Subcutaneous abdominal adipose tissue (tissue), 5 donors: ENCODE data around the gene CEP70.

Source experiments
- H3K27ac ChIP-seq: one replicate; pipeline ENCODE4 v1.7.0; 2013; ENCODE audit warnings: low read depth, mild to moderate bottlenecking, inconsistent platforms, low read length, moderate library complexity
- H3K27me3 ChIP-seq, 5 donors: one replicate each; pipeline ENCODE4 v1.7.0; 2013; ENCODE audit warnings: low read length in 5 of 5, inconsistent platforms in 1 of 5; ENCODE audit not compliant: control insufficient read depth in 5 of 5, insufficient read depth in 4 of 5
- H3K36me3 ChIP-seq, 5 donors: one replicate each; pipeline ENCODE4 v1.7.0; 2013; ENCODE audit warnings: low read length in 5 of 5; ENCODE audit not compliant: control insufficient read depth in 5 of 5, insufficient read depth in 5 of 5
- H3K4me1 ChIP-seq, 5 donors: one replicate each; pipeline ENCODE4 v1.7.0; 2013; ENCODE audit warnings: low read length in 5 of 5, mild to moderate bottlenecking in 3 of 5, moderate library complexity in 1 of 5; ENCODE audit not compliant: control insufficient read depth in 5 of 5, insufficient read depth in 5 of 5
- H3K4me3 ChIP-seq, 5 donors: one replicate each; pipeline ENCODE4 v1.7.0; 2013; ENCODE audit warnings: low read length in 5 of 5, low read depth in 1 of 5
- H3K9ac ChIP-seq, 5 donors: one replicate each; pipeline ENCODE4 v1.7.0; 2013; ENCODE audit warnings: low read length in 5 of 5, mild to moderate bottlenecking in 4 of 5, moderate library complexity in 3 of 5
- H3K9me3 ChIP-seq, 5 donors: one replicate each; pipeline ENCODE4 v1.7.0; 2013; ENCODE audit warnings: low read length in 5 of 5; ENCODE audit not compliant: control insufficient read depth in 5 of 5
- donor health status: healthy.
- donor health status: healthy.
- donor health status: healthy.
- donor health status: healthy.
- donor health status: healthy.

The CEP70 gene

DNA sequence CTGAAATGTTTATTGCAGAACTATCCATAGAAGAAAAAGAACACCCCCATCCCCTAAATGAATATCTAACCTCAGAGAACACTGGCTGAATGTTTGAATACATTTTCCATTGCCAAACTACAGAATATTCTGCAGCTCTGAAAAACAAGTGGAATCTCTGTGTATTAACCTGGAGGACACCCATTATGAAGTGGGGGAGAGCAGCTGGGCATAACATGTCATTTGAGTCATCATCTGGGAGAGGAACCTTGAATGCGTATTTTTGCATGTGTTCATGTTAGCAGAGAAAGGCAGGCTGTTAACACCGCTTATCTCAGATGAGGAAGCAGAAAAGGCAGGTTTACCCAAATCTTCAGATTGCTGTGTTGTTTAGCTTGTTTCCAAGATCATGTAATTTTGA, 128.1 kb downstream of the CEP70 start:
- Histone ChIP-seq H3K4me1 (peaks cover 0 to 7% (median 0%) of the 10 kb centered on the region in 5 donors), H3K9ac (no peak overlapping the region), H3K27ac (no peak overlapping the region), H3K4me3 (no peak overlapping the region), H3K27me3 (peaks cover 0 to 10% (median 4%) of the 10 kb centered on the region in 5 donors), H3K36me3 (no peaks in the 10 kb centered on the region), H3K9me3 (no peaks in the 10 kb centered on the region)

DNA sequence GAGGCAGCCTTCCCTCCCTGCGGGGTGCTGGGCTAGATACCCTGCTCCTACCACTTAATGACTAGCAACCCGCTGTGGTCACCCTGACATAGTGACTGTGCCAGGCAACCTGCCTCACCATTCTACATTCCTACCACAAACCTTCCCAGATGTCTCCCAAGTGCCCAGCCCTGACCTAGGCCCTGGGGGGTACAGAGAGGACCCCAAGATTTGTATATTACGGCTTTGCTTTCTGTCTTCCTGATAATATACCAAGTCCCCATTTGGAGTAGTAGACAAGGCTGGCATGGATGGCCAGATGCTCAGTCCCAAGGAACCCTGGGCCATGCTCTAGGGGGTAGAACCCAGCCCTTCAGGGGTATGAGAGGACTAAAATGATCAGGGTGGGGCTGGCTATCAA, 128.6 kb downstream of the CEP70 start:
- Histone ChIP-seq H3K36me3 (no peaks in the 10 kb centered on the region), H3K4me3 (no peak overlapping the region), H3K27ac (no peak overlapping the region), H3K9me3 (no peaks in the 10 kb centered on the region), H3K4me1 (peaks cover 0 to 7% (median 0%) of the 10 kb centered on the region in 5 donors), H3K27me3 (peaks cover 0 to 10% (median 4%) of the 10 kb centered on the region in 5 donors), H3K9ac (no peak overlapping the region)

DNA sequence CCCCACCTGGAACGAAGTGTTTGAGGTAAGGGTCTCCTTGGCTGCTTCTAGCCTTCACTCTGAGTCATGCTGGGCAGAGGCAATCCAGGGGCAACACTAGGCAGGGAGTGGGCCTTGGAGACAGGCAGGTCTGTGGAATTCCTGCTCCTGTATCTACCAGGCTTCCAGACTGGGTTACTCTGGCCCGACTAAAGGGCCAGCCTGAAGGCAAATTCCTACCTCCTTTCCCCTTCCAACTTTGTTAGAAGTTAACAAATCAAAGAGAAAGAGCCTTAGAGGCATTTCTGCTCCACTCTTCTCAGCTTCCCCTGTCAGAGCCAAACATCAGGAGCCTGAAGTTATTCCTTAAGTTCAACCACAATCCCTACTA, 129.6 kb downstream of the CEP70 start:
- H3K36me3 ChIP-seq = no peaks in the 10 kb centered on the region
- H3K27ac ChIP-seq = no peak overlapping the region
- H3K27me3 ChIP-seq = peaks cover 0 to 10% (median 5%) of the 10 kb centered on the region in 5 donors
- H3K9ac ChIP-seq = no peak overlapping the region
- no peak overlapping the region for H3K4me3 ChIP-seq
- no peaks in the 10 kb centered on the region for H3K9me3 ChIP-seq
- H3K4me1 ChIP-seq = peaks cover 0 to 7% (median 0%) of the 10 kb centered on the region in 5 donors

DNA sequence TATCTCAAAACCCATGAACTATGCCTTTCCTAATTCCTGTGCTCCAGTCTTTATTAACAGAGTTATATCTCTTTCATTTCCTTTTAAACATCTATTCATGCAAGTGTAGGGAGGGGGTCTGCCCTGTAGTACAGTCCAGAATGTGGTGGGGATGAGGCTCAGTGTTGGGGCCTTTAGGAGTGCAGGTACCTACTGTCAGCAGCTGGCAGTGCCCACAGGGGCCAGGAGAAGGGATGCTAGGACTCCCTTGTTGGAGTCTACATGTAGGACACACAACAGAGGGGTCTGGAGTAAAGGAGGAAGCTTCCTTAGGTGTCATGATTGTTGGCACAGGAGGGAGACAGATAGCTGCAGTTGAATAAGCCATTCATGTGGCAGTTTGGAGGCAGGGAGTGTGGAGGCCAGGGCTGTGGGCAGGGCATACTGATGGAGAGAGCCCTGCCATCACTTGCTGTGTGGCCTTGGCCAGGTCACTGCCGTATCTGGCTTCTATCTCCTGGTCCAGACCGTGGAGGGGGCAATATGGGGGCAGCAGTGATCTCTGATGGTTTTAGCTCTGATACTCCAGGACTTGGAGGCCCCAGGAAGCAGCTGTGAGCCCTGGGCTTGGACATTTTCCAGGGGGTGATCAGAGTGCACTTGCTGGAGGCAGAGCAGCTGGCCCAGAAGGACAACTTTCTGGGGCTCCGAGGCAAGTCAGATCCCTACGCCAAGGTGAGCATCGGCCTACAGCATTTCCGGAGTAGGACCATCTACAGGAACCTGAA, 130.2 kb downstream of the CEP70 start:
- no peaks in the 10 kb centered on the region for H3K9me3 ChIP-seq
- peaks cover 0 to 3% (median 0%) of the 10 kb centered on the region in 5 donors for H3K4me1 ChIP-seq
- H3K4me3 ChIP-seq = no peak overlapping the region
- H3K36me3 ChIP-seq = no peaks in the 10 kb centered on the region
- peaks cover 0 to 10% (median 5%) of the 10 kb centered on the region in 5 donors for H3K27me3 ChIP-seq
- no peak overlapping the region for H3K27ac ChIP-seq
- H3K9ac ChIP-seq = no peak overlapping the region

GRCh38 chr3:138461896-138462295, 132.2 kb downstream of the CEP70 start:
- Histone ChIP-seq H3K4me1 (no peaks in the 10 kb centered on the region), H3K27ac (no peak overlapping the region), H3K9ac (no peak overlapping the region), H3K36me3 (no peaks in the 10 kb centered on the region), H3K4me3 (no peak overlapping the region), H3K27me3 (peaks cover 0 to 9% (median 3%) of the 10 kb centered on the region in 5 donors), H3K9me3 (no peaks in the 10 kb centered on the region)

DNA sequence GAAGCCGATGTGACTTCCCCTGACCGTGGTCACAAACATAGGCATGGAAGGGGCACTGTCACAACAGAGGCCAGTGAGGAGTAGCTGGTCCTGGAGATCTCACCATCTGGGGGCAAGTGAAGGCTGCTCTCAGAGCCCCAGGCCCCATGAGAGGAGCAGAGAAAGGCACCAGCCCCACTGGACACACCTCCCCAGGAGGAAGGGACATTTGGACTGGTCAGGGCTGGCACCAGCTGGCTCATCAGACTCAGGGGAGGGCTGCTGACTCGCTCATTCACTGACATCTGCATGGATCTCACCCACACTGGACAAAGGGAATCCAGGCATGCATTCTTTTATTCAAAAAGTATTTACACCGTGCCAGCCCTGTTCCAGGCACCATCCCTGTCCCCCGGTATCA, 132.8 kb downstream of the CEP70 start:
- Histone ChIP-seq H3K4me3 (no peak overlapping the region), H3K36me3 (no peaks in the 10 kb centered on the region), H3K9ac (no peak overlapping the region), H3K4me1 (no peaks in the 10 kb centered on the region), H3K27ac (no peak overlapping the region), H3K9me3 (no peaks in the 10 kb centered on the region), H3K27me3 (peaks cover 0 to 7% (median 6%) of the 10 kb centered on the region in 5 donors)

DNA sequence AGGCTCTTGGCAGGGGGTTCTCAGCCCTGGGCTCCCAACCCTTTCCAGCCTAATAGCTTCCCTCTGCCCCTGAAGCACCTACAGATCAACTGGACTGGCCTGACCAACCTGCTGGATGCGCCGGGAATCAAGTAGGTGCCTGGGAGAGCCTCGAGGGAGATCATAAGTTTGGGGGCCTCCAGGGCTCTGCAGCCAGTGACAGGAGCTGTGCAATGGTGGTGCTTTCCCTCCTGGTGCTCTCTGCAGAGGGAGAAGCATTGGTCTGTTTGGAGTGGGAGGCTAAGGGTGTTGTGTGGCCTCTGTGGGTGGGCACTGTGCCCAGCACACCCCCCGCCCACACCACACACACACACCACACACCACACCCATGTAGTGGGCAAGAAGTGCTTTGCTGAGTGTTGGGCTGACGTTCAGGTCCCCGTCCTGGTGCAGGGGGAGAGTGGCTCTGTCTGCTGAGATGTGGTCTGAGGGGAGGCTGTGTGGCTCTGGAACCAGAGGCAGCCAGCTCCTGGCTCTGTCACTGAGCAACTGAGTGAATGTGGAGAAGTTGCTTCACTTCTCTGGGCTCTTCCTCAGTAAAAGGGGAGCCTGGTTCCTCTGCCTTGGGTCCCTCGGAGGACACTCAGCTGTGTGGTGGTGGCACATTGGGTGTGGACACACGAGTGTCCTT, 133.4 kb downstream of the CEP70 start:
- H3K4me3 ChIP-seq = no peak overlapping the region
- peaks cover 0 to 12% (median 11%) of the 10 kb centered on the region in 5 donors for H3K27me3 ChIP-seq
- H3K9ac ChIP-seq = no peak overlapping the region
- H3K36me3 ChIP-seq = no peaks in the 10 kb centered on the region
- H3K9me3 ChIP-seq = no peaks in the 10 kb centered on the region
- H3K4me1 ChIP-seq = no peaks in the 10 kb centered on the region
- H3K27ac ChIP-seq = no peak overlapping the region

DNA sequence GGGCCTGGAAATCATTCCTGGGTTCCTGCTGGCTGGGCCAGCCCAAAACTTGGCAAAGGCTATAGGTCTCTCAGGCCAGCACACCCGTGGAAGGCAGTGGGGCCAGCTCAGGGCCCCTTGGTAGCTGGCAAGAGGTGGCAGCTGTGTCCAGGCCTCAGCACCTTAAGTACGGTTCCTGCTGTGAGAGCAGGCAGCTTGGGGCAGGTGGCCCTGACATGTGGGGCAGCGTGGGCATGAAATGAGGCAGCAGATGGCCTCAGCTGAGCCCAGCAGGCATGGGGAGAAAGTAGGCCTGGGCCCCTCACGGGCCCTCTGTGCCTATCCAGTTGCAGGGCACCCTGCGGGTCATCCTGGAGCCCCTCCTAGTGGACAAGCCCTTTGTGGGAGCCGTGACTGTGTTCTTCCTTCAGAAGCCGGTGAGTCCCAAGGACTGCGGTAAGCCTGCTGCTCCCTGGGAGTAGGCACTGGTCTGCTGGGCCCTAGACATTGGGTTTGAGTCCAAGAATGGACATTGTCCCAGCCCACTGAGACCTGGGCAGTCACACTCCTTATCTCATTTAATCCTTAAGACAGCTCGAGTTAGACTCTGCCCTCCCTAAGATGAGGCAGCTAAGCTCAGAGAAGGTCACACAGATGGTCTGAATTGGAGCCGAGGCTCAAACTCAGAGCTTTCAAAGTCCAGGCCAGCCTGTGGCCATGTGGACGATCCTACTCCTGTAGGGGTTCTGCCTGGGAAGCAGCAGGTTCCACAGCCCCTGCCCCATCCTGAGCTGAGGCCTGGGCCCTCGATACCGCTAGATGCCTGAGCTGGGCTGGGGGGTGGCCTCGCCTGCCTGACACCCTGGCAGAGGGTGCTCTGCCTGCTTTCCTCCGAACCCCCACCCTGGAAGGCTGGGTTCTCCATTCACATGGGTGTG, 134.2 kb downstream of the CEP70 start:
- Histone ChIP-seq H3K27me3 (peaks cover 0 to 14% (median 9%) of the 10 kb centered on the region in 5 donors), H3K4me3 (no peak overlapping the region), H3K9ac (no peak overlapping the region), H3K4me1 (no peaks in the 10 kb centered on the region), H3K27ac (no peak overlapping the region), H3K36me3 (no peaks in the 10 kb centered on the region), H3K9me3 (no peaks in the 10 kb centered on the region)

DNA sequence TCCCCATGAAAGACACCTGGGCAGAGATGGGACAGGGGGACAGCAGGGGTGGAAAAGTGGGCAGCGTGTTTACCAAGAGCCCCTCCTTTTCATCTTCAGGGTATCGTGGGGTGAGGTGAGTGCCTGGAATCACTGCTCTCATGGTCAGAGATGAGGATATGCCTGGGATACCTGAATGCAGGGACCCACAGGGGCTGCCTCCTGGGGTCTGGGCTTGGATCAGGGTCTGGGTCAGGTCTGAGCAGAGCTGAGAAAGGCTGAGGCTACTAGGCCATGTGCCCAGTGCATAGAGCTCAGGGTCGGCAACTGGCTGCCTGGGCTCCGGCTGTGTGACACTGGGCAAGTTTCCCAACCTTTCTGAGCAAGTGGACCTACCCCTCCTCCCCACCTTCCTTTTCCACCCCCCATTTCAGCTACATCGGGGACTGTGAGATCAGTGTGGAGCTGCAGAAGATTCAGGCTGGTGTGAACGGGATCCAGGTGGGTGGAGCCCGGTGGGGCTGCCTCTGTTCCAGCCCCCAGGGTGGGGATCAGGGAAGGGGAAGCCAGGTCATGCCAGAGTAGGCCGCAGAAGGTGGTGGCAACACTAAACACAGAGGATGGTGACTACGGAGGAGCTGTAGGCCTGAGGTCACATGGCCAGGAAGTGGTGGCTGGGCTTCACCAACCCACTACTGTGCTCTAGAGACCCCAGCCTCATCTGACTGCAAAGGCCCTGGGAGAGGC, 135.1 kb downstream of the CEP70 start:
- Histone ChIP-seq H3K27ac (no peak overlapping the region), H3K36me3 (no peaks in the 10 kb centered on the region), H3K9me3 (no peaks in the 10 kb centered on the region), H3K4me3 (no peak overlapping the region), H3K27me3 (peaks cover 0 to 14% (median 7%) of the 10 kb centered on the region in 5 donors), H3K4me1 (no peaks in the 10 kb centered on the region), H3K9ac (no peak overlapping the region)
